Inferior parietal cortex (tissue), 1 donor: Measurements from ENCODE around the gene PCBD2.
A peak's percentile ranks its signal among the peaks of the same experiment; 100 is the strongest.
"Not testable (repeated sequence)": the region's sequence is repeated elsewhere in the genome, so short reads cannot be mapped to it uniquely, and the experiment has no call there.

Experiments
- DNase-seq: peaks from one replicate; pipeline ENCODE4 v3.0.0-alpha.2; 2016; ENCODE audit errors: extremely low spot score

Gene PCBD2

GRCh38 chr5:134904610-134905245 is at the start of gene PCBD2:
PCBD2 (plus strand) TSS chr5:134905131; CDS start chr5:134905140, 9 bp downstream.
- DNase-seq: peak; percentile 79

GRCh38 chr5:134856465-134856864 is 48.5 kb upstream of the PCBD2 start:
- not testable (repeated sequence) for DNase-seq

DNA sequence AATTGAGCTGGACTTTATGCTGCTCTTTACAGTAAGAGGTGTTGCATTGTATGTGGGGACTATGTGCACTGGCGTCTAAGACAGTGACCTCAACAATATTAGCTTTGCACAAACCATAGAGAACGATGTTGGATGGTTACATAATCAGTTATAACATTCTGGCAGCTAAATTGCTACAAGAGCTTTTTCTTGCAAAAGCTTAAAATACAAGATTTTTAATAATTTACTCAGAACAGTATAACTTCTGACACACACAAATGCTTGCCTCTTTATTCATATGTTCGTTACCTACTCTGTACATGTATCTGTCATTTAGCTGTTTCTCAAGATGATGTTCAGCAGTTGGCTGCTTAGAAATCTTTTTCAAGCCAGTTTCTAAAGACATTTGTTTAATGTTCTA is 47.5 kb upstream of the PCBD2 start:
- peak; percentile 15 for DNase-seq

DNA sequence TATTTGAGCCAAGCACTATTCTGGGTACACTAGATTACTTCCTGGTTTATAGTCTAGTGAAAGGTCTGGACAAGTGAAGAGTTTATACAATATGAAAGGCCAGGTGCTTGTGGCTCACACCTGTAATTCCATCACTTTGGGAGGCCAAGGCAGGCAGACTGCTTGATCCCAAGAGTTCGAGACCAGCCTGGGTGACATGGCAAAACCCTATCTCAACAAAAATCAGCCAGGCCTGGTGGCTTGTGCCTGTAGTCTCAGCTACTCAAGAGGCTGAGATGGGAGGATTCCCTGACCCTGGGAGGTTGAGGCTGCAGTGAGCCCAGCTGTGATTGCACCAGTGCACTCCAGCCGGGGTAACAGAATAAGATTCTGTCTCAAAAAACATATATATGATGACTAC is 40.2 kb upstream of the PCBD2 start:
- no peak for DNase-seq

DNA sequence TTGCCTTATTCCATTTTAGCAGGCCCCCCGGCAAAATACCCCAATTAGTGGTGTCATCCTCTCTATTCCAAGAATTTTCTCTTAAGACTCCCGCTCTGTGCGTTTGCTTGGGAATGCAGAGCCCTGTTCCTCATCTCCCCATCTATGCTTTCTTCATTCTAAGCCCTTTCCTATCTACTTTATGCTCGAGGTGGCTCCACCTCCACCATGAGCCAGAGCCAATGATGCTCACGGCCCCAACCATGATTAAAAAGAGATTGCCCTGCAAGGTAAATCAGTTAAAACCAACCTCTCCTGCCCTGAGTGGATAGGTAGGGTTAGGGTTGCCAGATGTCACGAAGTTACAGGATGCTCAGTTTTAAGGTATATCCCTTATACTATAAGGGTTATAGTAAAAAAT is 31.4 kb upstream of the PCBD2 start:
- no peak for DNase-seq

DNA sequence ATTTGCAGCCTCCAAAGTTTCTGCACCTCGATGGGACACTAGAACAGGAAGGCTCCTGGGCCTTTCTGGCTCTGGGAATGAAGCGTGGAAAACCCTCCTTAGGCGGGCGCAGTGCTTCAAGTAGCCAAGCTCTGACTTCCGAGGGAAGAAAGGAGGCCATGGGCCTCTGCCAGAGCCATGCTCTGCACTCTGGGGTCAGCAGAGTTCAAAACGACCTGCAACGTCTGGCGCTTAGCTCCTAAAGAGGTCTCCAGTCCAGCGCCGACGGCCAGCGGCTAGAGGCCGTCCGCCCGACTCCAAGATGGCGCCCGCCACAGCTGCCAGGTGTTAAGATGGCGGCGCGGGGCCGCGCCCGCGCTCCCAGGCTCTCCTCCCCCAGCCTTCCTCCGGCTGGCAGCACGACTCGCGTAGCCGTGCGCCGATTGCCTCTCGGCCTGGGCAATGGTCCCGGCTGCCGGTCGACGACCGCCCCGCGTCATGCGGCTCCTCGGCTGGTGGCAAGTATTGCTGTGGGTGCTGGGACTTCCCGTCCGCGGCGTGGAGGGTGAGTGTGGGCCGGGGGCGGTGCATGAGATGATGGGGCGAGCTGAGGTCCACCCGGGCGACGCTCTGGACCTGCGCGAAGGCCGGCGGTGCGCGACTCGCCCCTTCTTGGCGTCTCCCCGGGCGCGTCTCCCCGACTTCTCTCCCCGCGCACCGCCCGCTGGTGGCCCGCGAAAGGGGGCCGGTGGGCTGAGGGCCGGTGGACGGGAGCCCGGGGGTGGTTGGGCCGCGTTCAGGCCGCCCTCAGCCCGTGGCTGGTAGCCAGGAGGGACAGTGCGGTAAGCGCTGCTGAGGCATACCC is 30.7 kb upstream of the PCBD2 start, which contains the start of gene TXNDC15:
Gene TXNDC15, plus strand, starts transcription at position 385 of the 844 bp plus-strand sequence. Its CDS starts 57 bp downstream, at position 442.
- peak; percentile 89 for DNase-seq

DNA sequence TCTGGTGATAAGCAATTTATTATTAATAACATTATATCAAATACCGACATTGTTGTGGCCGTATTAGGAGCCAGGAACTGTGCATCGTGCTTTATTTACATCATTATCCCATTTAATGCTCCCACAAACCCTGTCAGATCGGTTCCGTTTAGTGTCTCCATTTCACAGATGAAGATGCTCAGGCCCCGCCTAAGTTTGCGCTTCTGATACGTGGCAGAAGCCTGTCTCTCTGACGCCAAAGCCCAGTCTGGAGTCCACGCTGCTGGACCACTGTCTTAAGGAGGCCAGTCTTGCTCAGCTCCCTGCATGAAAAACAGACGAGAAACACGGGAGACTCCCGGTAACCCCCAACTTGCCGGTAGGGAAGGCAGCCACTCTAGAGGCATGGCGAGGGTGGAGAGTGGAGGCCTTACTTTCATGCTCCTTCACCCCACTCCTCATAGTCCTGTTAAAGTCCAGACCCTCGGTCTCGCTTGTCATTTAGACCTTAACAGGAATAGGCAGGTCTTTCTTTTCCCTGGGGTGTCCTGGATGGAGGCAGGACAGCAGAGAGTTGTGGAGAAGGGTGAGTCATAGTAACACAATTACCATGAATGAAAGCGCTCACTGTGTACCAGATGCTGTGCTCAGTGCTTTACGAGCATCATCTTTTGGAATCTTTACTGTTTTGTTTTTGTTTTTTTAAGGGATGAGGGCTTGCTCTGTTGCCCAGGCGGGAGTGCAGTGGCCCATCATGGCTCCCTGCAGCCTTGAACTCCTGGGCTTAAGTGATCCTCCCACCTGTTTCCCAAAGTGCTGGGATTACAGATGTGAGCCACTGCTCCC is 29.9 kb upstream of the PCBD2 start:
- peak; percentile 74 for DNase-seq

- no peak for DNase-seq
Measured at GRCh38 chr5:134877159-134877558, 27.8 kb upstream of the PCBD2 start.

- DNase-seq: no peak
Measured at GRCh38 chr5:134878403-134878802, 26.5 kb upstream of the PCBD2 start.

DNA sequence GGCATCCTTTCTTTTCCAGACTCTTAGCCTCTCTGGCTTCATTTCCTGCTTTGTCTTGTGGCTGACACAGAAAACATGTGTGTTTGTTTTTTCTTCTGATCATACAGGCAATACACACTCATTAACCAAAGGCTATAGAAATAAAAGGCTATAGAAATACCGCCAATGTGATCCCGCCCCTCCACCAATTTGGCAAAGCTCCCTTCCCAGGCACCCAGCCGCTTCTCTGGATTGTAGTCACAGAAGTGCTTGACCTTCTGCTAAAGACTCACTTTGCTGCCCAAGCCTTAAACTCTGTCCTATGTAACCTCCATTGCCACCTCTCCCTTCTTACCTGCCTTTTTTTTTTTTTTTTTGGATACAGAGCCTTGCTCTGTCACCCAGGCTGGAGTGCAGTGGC is 25.5 kb upstream of the PCBD2 start:
- DNase-seq: no peak

DNA sequence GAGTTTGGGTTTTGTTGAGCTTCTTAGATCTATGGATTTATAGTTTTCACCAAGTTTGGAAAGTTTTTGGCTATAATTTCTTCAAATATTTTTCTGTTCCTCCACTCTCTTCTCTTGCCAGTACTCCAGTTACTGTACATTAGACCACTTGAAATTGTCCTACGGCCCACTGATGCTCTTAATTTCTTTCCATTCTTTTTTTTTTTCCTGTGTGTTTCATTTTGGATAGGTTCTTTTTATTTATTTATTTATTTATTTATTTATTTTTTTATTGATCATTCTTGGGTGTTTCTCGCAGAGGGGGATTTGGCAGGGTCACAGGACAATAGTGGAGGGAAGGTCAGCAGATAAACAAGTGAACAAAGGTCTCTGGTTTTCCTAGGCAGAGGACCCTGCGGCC is 24.0 kb upstream of the PCBD2 start:
- not testable (repeated sequence) for DNase-seq

DNA sequence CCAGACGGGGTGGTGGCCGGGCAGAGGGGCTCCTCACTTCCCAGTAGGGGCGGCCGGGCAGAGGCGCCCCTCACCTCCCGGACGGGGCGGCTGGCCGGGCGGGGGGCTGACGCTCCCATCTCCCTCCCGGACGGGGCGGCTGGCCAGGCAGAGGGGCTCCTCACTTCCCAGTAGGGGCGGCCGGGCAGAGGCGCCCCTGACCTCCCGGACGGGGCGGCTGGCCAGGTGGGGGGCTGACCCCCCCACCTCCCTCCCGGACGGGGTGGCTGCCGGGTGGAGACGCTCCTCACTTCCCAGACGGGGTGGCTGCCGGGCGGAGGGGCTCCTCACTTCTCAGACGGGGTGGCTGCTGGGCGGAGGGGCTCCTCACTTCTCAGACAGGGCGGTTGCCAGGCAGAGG is 23.2 kb upstream of the PCBD2 start:
- DNase-seq: not testable (repeated sequence)

DNA sequence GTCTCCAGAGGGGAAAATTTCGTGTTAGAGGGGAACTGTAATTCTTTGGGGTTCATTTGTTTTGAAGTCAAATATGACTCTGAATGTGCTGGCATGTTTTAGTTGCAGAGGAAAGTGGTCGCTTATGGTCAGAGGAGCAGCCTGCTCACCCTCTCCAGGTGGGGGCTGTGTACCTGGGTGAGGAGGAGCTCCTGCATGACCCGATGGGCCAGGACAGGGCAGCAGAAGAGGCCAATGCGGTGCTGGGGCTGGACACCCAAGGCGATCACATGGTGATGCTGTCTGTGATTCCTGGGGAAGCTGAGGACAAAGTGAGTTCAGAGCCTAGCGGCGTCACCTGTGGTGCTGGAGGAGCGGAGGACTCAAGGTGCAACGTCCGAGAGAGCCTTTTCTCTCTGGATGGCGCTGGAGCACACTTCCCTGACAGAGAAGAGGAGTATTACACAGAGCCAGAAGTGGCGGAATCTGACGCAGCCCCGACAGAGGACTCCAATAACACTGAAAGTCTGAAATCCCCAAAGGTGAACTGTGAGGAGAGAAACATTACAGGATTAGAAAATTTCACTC is 17.3 kb upstream of the PCBD2 start:
- no peak for DNase-seq

DNA sequence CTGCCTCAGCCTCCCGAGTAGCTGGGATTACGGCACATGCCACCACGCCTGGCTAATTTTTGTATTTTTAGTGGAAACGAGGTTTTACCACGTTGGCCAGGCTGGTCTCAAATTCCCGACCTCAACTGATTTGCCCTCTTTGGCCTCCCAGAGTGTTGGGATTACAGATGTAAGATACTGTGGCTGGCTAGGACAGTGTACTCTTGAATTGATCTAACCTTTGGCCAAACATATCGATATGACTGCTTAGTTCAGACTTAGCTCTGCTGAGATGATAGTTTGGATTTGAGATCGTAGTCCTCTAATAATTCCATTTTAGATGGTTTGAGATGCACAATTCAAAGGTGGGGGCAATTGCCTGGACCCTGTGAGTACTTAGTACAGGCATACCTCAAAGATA is 15.6 kb upstream of the PCBD2 start:
- DNase-seq: no peak

- DNase-seq: no peak
Measured at GRCh38 chr5:134891473-134891872, 13.5 kb upstream of the PCBD2 start.

GRCh38 chr5:134892282-134892681 is 12.6 kb upstream of the PCBD2 start:
- DNase-seq: no peak

DNA sequence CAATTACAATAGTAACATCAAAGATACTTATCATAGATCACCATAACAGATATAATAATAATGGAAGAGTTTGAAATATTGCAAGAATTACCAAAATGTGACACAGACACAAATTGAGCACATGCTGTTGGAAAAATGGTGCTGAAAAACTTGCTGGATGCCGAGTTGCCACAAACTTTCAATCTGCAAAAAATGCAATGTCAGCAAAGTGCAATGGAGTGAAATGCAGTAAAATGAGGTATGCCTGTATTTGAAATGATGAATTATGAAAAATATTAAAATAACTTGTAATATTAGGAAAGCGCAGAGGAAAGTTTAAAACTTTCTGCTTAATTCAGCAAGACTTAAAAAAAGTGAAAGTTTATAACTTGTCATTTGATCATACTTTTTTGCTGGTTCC is 12.0 kb upstream of the PCBD2 start:
- no peak for DNase-seq

DNA sequence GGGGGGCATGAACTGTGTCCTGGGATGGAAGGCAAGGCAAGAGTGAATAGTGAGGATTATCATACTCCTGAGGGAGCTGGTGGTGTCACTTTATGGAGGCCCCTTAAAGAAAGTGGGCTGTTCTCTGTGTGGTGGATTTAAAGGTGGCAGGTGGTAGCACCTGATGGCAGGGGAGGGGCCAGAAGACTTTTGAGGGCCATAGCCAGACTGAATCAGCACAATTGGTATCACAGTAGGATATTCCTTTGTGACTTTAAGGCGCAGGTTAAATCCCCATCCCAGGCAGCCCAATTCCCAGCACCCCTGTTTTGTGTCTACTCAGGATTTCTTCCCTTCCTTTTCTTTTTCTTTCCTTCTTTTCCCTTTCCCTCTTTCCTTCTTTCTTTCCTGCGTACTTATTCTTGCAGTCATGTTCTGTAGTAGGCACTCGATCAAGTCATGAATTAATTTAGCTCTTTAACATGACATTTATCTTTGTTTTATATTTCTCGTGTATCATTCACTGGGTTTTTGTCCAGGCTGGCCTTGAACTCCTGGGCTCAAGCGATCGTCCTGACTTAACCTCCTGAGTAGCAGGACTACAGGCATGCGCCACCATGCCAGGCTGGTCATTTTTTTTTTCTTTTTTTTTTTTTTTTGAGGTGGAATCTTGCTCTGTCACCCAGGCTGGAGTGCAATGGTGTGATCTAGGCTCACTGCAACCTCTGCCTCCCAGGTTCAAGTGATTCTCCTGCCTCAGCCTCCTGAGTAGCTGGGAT is 11.0 kb upstream of the PCBD2 start:
- no peak for DNase-seq

DNA sequence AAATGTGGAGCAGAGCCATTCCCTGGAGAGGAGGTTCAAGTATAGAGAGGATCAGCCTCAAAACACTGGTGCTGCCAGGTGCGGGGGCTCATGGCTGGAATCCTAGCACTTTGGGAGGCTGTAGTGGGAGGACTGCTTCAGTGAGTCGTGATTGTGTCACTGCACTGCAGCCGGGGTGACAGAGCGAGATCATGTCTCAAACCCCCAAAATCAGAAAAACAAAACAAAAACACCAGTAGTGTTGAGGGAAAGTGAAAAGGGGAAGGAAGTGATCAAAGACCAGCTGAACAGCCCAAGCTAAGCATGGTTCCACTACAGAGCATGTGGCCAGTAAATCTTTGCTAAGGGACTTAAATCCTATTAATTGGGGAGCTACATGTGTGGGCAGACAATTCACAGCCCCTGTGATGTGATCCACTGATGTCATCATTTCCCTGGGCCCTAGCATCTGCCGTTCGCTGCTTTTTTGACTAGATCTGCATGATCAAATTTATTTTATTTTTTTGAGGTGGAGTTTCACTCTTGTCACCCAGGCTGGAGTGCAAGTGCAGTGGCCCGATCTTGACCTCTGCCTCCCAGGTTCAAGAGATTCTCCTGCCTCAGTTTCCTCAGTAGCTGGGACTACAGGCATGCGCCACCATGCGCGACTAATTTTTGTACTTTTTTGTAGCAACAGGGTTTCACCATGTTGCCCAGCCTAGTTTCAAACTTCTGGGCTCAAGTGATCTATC is 2.7 kb upstream of the PCBD2 start:
- no peak for DNase-seq

DNA sequence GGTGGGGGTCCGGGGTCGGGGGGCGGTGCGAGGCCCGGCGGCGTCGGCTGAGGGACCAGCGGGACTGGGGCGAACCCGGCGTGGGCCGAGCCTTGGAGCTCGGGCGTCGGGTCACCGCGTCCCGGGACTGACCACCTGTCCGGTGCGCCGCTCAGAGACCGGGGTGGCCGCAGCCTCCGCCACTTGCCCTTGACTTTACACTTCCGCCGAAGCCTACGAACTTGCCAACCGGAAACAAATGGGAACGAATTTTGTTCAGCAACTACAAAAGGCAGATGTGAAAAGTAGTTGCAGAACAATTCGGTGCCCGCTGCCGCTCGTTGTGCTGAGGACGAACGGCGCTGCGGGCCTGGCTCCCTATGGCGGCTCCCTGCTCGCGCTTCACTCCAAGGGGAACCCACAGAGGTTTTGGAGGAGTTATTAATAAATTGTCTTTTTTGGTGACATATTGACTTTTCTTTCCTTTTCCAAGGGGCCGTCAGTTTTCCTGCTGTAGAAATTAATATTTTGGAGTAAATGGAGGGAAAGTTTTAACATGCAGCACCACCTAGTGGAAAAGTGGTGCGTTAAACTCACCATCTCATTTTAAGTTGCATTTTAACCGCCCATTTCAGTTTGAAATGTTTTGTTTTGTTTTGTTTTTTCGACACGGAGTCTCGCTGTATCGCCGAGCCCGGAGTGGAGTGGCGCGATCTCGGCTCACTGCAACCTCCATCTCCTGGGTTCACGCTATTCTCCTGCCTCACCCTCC is 490 bp downstream of the PCBD2 start:
- DNase-seq: peak; percentile 82
